Epithelial cell of proximal tubule (primary cell): ENCODE measurements around the gene QPRT. TPM values are rescaled to one million over a fixed set of nuclear protein-coding genes. Genes with fewer than 3 reads are reported as not detected.
A peak's percentile ranks its signal among the peaks of the same experiment; 100 is the strongest.
"Not testable (repeated sequence)": the region's sequence is repeated elsewhere in the genome, so short reads cannot be mapped to it uniquely, and the experiment has no call there.

ENCODE experiments used
- DNase-seq: peaks from one replicate; pipeline ENCODE4 v3.0.0-alpha.2; 2011; ENCODE audit warnings: low read depth
- H3K4me3 ChIP-seq: 2 replicates; pipeline ENCODE4 v1.5.1; 2011; ENCODE audit warnings: low read depth, mild to moderate bottlenecking, low read length
- CTCF ChIP-seq: conservative IDR thresholded peaks from 2 replicates; pipeline ENCODE4 v1.5.1; 2012; ENCODE audit warnings: low read depth, mild to moderate bottlenecking, low read length
- total RNA-seq: library from RNA; depleted of rRNA; stranded (reverse); fragments of >200 nt; gene quantifications from 2 replicates; pipeline ENCODE4 v1.2.3, GENCODE V29; 2015

The QPRT gene
- total RNA-seq, 1 donor from 2014 or later: 89.9 TPM

- no peak for DNase-seq
- no peak overlapping the region for H3K4me3 ChIP-seq
- TF ChIP-seq CTCF: no peak
Observed at GRCh38 chr16:29727452-29727851, 48.5 kb downstream of the QPRT start.

GRCh38 chr16:29729116-29729521 lies 50.1 kb downstream of the QPRT start:
- peak; percentile 74 for TF ChIP-seq CTCF

GRCh38 chr16:29730649-29731048 lies 51.7 kb downstream of the QPRT start:
- TF ChIP-seq CTCF: no peak
- no peak for DNase-seq
- H3K4me3 ChIP-seq: no peak overlapping the region

More at GRCh38 chr16:29729116-29729521, 50.1 kb downstream of the QPRT start:
- no peak overlapping the region for H3K4me3 ChIP-seq
- DNase-seq: no peak

GRCh38 chr16:29731768-29732601 lies 53.0 kb downstream of the QPRT start:
- DNase-seq, H3K4me3 ChIP-seq: not testable (repeated sequence)

- no peak for TF ChIP-seq CTCF
Observed at GRCh38 chr16:29734786-29735185, 55.8 kb downstream of the QPRT start.

GRCh38 chr16:29736112-29736511 lies 57.1 kb downstream of the QPRT start:
- no peak for TF ChIP-seq CTCF
- no peak for DNase-seq
- H3K4me3 ChIP-seq: no peak overlapping the region

More at GRCh38 chr16:29734786-29735185, 55.8 kb downstream of the QPRT start:
- no peak for DNase-seq
- no peak overlapping the region for H3K4me3 ChIP-seq

- no peak overlapping the region for H3K4me3 ChIP-seq
- DNase-seq: no peak
- no peak for TF ChIP-seq CTCF
Observed at GRCh38 chr16:29736764-29737163, 57.8 kb downstream of the QPRT start.
